ENCODE measurements around the gene ANKRD27. TPM values are rescaled to one million over a fixed set of nuclear protein-coding genes. Genes with fewer than 3 reads are reported as not detected.

Gene ANKRD27
- total and polyA plus RNA-seq, 8 donors, result 8.8 to 61.7 (median 23.3) TPM

- intact Hi-C loops (cut with DNase I; ENCODE audit: low total_unique reads), result no loop called here
- H3K36me3 ChIP-seq, result peaks cover 47 to 100% (median 96%) of the 10 kb centered on the region in 4 donors
- H3K4me1 ChIP-seq, result no peaks in the 10 kb centered on the region
- H3K27me3 ChIP-seq, result no peaks in the 10 kb centered on the region
- TF ChIP-seq POLR2A (IDR thresholded peaks at IDR 0.05), result no peak
- no peak for TF ChIP-seq EP300 (IDR thresholded peaks at IDR 0.05)
- TF ChIP-seq CTCF (IDR thresholded peaks at IDR 0.05), result no peak
- no peak for TF ChIP-seq POLR2AphosphoS5 (IDR thresholded peaks at IDR 0.05)
- no peak overlapping the region for H3K27ac ChIP-seq
- WGBS, 5 donors, result 93 to 97% (median 95%) methylated on average over 7 of the region's 7 CpGs
- no peaks in the 10 kb centered on the region for H3K9me3 ChIP-seq
- H3K4me3 ChIP-seq, result no peak overlapping the region
- no peak for DNase-seq
These were observed 60.1 kb downstream of the ANKRD27 start for GRCh38 chr19:32614916-32615315.

GRCh38 chr19:32613008-32613407, 62.0 kb downstream of the ANKRD27 start:
- H3K4me1 ChIP-seq, result no peaks in the 10 kb centered on the region
- 69 to 90% (median 73%) methylated on average over 4 of the region's 4 CpGs for WGBS, 5 donors
- intact Hi-C loops (cut with DNase I; ENCODE audit: low total_unique reads), result no loop called here

DNA sequence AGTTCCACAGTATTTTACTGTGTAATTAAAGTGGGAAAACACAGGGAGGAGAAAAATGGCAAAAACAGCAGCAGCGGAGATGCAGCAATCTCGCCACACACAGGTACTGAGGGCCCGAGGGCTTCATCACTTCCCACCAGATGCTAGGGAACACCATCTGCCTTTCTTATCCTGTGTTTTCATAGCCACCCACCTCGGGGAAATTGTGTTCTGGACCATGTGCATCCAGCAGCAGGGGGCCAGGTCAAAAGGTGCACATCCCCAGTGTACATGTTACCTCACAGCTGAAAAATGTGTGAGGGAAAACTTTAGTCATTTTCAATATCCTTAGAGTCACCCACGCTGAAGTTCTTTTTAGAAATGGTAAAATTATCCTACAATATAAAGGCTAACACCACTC, 63.8 kb downstream of the ANKRD27 start:
- WGBS, 5 donors, result 85 to 93% (median 90%) methylated on average over 5 of the region's 5 CpGs
- TF ChIP-seq CTCF (IDR thresholded peaks at IDR 0.05) (no peak), EP300 (IDR thresholded peaks at IDR 0.05) (no peak), POLR2A (IDR thresholded peaks at IDR 0.05) (no peak), POLR2AphosphoS5 (IDR thresholded peaks at IDR 0.05) (no peak)
- H3K4me3 ChIP-seq, result no peak overlapping the region
- H3K27ac ChIP-seq, result no peak overlapping the region
- H3K4me1 ChIP-seq, result no peaks in the 10 kb centered on the region
- no peaks in the 10 kb centered on the region for H3K27me3 ChIP-seq
- intact Hi-C loops (cut with DNase I; ENCODE audit: low total_unique reads), result no loop called here
- H3K9me3 ChIP-seq, result no peaks in the 10 kb centered on the region
- peaks cover 38 to 100% (median 96%) of the 10 kb centered on the region in 4 donors for H3K36me3 ChIP-seq
- DNase-seq, result no peak

More at GRCh38 chr19:32613008-32613407, 62.0 kb downstream of the ANKRD27 start:
- no peaks in the 10 kb centered on the region for H3K9me3 ChIP-seq
- H3K27ac ChIP-seq, result no peak overlapping the region
- DNase-seq, result no peak
- TF ChIP-seq EP300 (IDR thresholded peaks at IDR 0.05) (no peak), CTCF (IDR thresholded peaks at IDR 0.05) (no peak), POLR2AphosphoS5 (IDR thresholded peaks at IDR 0.05) (no peak), POLR2A (IDR thresholded peaks at IDR 0.05) (no peak)
- peaks cover 35 to 100% (median 96%) of the 10 kb centered on the region in 4 donors for H3K36me3 ChIP-seq
- H3K27me3 ChIP-seq, result no peaks in the 10 kb centered on the region
- H3K4me3 ChIP-seq, result no peak overlapping the region

DNA sequence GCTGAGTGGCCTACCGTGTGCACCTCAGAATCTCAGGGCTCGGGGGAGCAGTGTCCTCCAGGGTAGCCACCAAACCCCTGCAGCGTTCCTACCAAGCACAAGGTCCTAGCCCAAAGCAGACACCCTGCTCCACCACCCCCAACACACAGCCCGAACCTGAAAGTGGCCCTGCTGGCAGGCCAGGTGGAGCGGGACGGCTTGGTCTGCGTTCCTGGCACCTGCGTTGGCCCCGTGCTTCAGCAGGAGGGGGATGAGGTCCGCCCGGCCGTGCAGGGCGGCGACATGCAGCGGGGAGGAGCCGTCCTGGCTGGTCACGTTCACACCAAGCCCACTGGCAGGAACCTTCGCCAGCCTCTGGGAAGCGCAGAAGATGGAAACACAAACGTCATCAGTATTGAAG, 67.5 kb downstream of the ANKRD27 start:
- Histone ChIP-seq H3K36me3 (peaks cover 45 to 100% (median 95%) of the 10 kb centered on the region in 4 donors), H3K4me1 (no peaks in the 10 kb centered on the region), H3K9me3 (no peaks in the 10 kb centered on the region), H3K27me3 (no peaks in the 10 kb centered on the region), H3K4me3 (no peak overlapping the region), H3K27ac (no peak overlapping the region)
- 94 to 98% (median 97%) methylated on average over 19 to 20 of the region's 20 CpGs for WGBS, 5 donors
- no peak for DNase-seq
- TF ChIP-seq POLR2A (IDR thresholded peaks at IDR 0.05) (no peak), EP300 (IDR thresholded peaks at IDR 0.05) (no peak), CTCF (IDR thresholded peaks at IDR 0.05) (no peak), POLR2AphosphoS5 (IDR thresholded peaks at IDR 0.05) (no peak)
- intact Hi-C loops (cut with DNase I; ENCODE audit: low total_unique reads), result no loop called here
